Astrocyte (in vitro differentiated cells and primary cell): ENCODE data around the gene GRM7. TPM values are rescaled to one million over a fixed set of nuclear protein-coding genes. Genes with fewer than 3 reads are reported as not detected.

Source experiments
- DNase-seq: peaks from one replicate; pipeline ENCODE4 v3.0.0-alpha.2; 2010; ENCODE audit warnings: low read depth
- FAIRE-seq: peaks from 2 replicates; lab custom pipeline; 2011; peaks lifted over from hg19 to GRCh38; lab: Jason Lieb, UNC
- H2AFZ ChIP-seq: 2 replicates; pipeline ENCODE4 v1.6.0; 2012; ENCODE audit warnings: low read depth, low read length, inconsistent platforms
- H3K27ac ChIP-seq: 2 replicates; pipeline ENCODE4 v1.5.1; 2011; ENCODE audit warnings: low read depth, low read length, inconsistent platforms
- H3K27me3 ChIP-seq: 2 replicates; pipeline ENCODE4 v1.6.0; 2011; ENCODE audit warnings: low read length, inconsistent platforms; ENCODE audit not compliant: insufficient read depth
- H3K36me3 ChIP-seq: 2 replicates; pipeline ENCODE4 v1.5.1; 2011; ENCODE audit warnings: low read length, inconsistent platforms; ENCODE audit not compliant: insufficient read depth
- H3K4me1 ChIP-seq: 2 replicates; pipeline ENCODE4 v1.5.1; 2011; ENCODE audit warnings: low read length, inconsistent platforms; ENCODE audit not compliant: insufficient read depth
- H3K4me2 ChIP-seq: 2 replicates; pipeline ENCODE4 v1.6.0; 2012; ENCODE audit warnings: low read length, inconsistent platforms
- H3K4me3 ChIP-seq: 2 replicates; pipeline ENCODE4 v1.5.1; 2011; ENCODE audit warnings: low read depth, mild to moderate bottlenecking, low read length, inconsistent platforms; ENCODE audit not compliant: insufficient read depth
- H3K79me2 ChIP-seq: 2 replicates; pipeline ENCODE4 v1.6.0; 2012; ENCODE audit warnings: mild to moderate bottlenecking, low read length, inconsistent platforms; ENCODE audit not compliant: insufficient read depth
- H3K9ac ChIP-seq: 2 replicates; pipeline ENCODE4 v1.6.0; 2012; ENCODE audit warnings: mild to moderate bottlenecking, low read length, inconsistent platforms
- H3K9me3 ChIP-seq: 2 replicates; pipeline ENCODE4 v1.5.1; 2012; ENCODE audit warnings: low read depth, mild to moderate bottlenecking, low read length, inconsistent platforms; ENCODE audit not compliant: insufficient read depth
- H4K20me1 ChIP-seq: 2 replicates; pipeline ENCODE4 v1.6.0; 2012; ENCODE audit warnings: low read length, inconsistent platforms; ENCODE audit not compliant: insufficient read depth
- H3K27ac Mint-ChIP-seq: one replicate; pipeline ENCODE4 v1.8.0; 2021; ENCODE audit warnings: mild to moderate bottlenecking, mixed read lengths; ENCODE audit not compliant: unreplicated experiment
- H3K27me3 Mint-ChIP-seq: one replicate; pipeline ENCODE4 v1.8.0; 2021; ENCODE audit warnings: low read depth, mixed read lengths; ENCODE audit not compliant: unreplicated experiment
- H3K36me3 Mint-ChIP-seq: one replicate; pipeline ENCODE4 v1.8.0; 2021; ENCODE audit warnings: low read depth, mixed read lengths; ENCODE audit not compliant: unreplicated experiment
- H3K4me1 Mint-ChIP-seq: one replicate; pipeline ENCODE4 v1.8.0; 2021; ENCODE audit warnings: low read depth, mixed read lengths; ENCODE audit not compliant: unreplicated experiment
- H3K4me3 Mint-ChIP-seq: one replicate; pipeline ENCODE4 v1.8.0; 2021; ENCODE audit warnings: mild to moderate bottlenecking, moderate library complexity, mixed read lengths; ENCODE audit not compliant: unreplicated experiment
- H3K9me3 Mint-ChIP-seq: one replicate; pipeline ENCODE4 v1.8.0; 2021; ENCODE audit warnings: mild to moderate bottlenecking, mixed read lengths; ENCODE audit not compliant: unreplicated experiment
- CTCF ChIP-seq: IDR thresholded peaks from 2 replicates; pipeline ENCODE4 v1.5.1; 2011; ENCODE audit warnings: low read depth, mild to moderate bottlenecking, inconsistent platforms, low read length, moderate library complexity; ENCODE audit not compliant: insufficient read depth
- EZH2 ChIP-seq: IDR thresholded peaks from 2 replicates; pipeline ENCODE4 v1.6.1; 2012; ENCODE audit warnings: mild to moderate bottlenecking, low read length, inconsistent platforms; ENCODE audit not compliant: insufficient read depth
- total RNA-seq: library from RNA; stranded (reverse); gene quantifications from 2 replicates; pipeline ENCODE4 v1.2.1, GENCODE V29; 2021

GRM7 gene
- total RNA-seq, 1 donor from 2014 or later: not detected

GRCh38 chr3:7469866-7470265 is 609.0 kb downstream of the GRM7 start:
- H3K36me3 Mint-ChIP-seq: no peaks in the 10 kb centered on the region
- Histone ChIP-seq H3K9ac (no peak overlapping the region), H3K36me3 (no peaks in the 10 kb centered on the region), H2AFZ (no peak overlapping the region), H3K4me2 (no peak overlapping the region), H3K27ac (no peak overlapping the region), H3K9me3 (no peaks in the 10 kb centered on the region), H3K79me2 (no peaks in the 10 kb centered on the region), H3K4me3 (no peak overlapping the region), H3K4me1 (no peaks in the 10 kb centered on the region), H3K27me3 (no peaks in the 10 kb centered on the region), H4K20me1 (no peaks in the 10 kb centered on the region)
- no peaks in the 10 kb centered on the region for H3K4me1 Mint-ChIP-seq
- FAIRE-seq (no peak), DNase-seq (no peak)
- H3K9me3 Mint-ChIP-seq: no peaks in the 10 kb centered on the region
- H3K27me3 Mint-ChIP-seq: no peaks in the 10 kb centered on the region
- H3K27ac Mint-ChIP-seq: no peak overlapping the region
- no peak for TF ChIP-seq CTCF
- no peak for TF ChIP-seq EZH2
- no peak overlapping the region for H3K4me3 Mint-ChIP-seq

DNA sequence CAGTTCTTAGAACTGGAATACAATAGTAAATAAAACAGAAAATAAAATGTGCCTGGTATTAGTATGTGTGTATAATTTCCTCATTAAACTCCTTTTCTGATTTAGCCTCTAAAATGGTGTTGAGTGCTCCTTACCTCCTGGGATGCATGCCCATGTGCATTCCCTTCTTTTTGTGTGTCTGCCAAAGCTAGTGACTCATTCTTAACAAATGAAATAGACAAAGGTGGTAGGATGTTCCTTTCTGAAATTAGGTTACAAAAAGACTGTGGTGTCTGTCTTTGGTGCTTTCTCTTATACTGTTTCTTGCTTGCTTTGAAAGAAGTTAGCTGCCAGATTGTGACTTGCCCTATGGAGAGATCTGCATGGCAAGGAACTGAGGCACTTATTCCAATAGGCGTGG is 623.7 kb downstream of the GRM7 start:
- Histone ChIP-seq H3K36me3 (no peaks in the 10 kb centered on the region), H3K27ac (no peak overlapping the region), H3K4me1 (no peaks in the 10 kb centered on the region), H3K4me3 (no peak overlapping the region), H3K9ac (no peak overlapping the region), H3K4me2 (peak overlapping the region; percentile 9), H3K27me3 (no peaks in the 10 kb centered on the region), H2AFZ (no peak overlapping the region), H4K20me1 (no peaks in the 10 kb centered on the region), H3K79me2 (no peaks in the 10 kb centered on the region), H3K9me3 (no peaks in the 10 kb centered on the region)
- peaks cover 6% of the 10 kb centered on the region for H3K9me3 Mint-ChIP-seq
- no peak overlapping the region for H3K4me3 Mint-ChIP-seq
- peaks cover 5% of the 10 kb centered on the region for H3K4me1 Mint-ChIP-seq
- DNase-seq (peak; percentile 79), FAIRE-seq (no peak)
- H3K27me3 Mint-ChIP-seq: no peaks in the 10 kb centered on the region
- H3K36me3 Mint-ChIP-seq: no peaks in the 10 kb centered on the region
- TF ChIP-seq EZH2: no peak
- TF ChIP-seq CTCF: no peak
- H3K27ac Mint-ChIP-seq: no peak overlapping the region

GRCh38 chr3:7487763-7488162 is 626.8 kb downstream of the GRM7 start:
- Mint-ChIP-seq H3K4me1 (peaks cover 5% of the 10 kb centered on the region), H3K27ac (no peak overlapping the region), H3K36me3 (no peaks in the 10 kb centered on the region), H3K27me3 (no peaks in the 10 kb centered on the region), H3K4me3 (no peak overlapping the region), H3K9me3 (peaks cover 6% of the 10 kb centered on the region)
- Histone ChIP-seq H3K27me3 (no peaks in the 10 kb centered on the region), H4K20me1 (no peaks in the 10 kb centered on the region), H3K27ac (no peak overlapping the region), H3K9me3 (no peaks in the 10 kb centered on the region), H3K4me1 (no peaks in the 10 kb centered on the region), H3K4me2 (no peak overlapping the region), H3K36me3 (no peaks in the 10 kb centered on the region), H3K9ac (no peak overlapping the region), H3K4me3 (no peak overlapping the region), H3K79me2 (no peaks in the 10 kb centered on the region), H2AFZ (no peak overlapping the region)
- FAIRE-seq: no peak
- DNase-seq: no peak
- TF ChIP-seq CTCF (no peak), EZH2 (no peak)
